Suprapubic skin (tissue), 4 donors: Measurements from ENCODE around the gene KLHL28. TPM values are rescaled to one million over a fixed set of nuclear protein-coding genes. Genes with fewer than 3 reads are reported as not detected.

Source experiments
- DNase-seq, 2 donors: peaks; one replicate each; pipeline ENCODE4 v3.0.0-alpha.2; 2019; ENCODE audit warnings: low spot score in 2 of 2
- H3K27ac ChIP-seq: fragments of 200-600 bp; sonication (generic); one replicate; pipeline ENCODE4 v1.5.1; 2019
- H3K27me3 ChIP-seq: fragments of 200-600 bp; sonication (generic); one replicate; pipeline ENCODE4 v1.5.1; 2019
- H3K36me3 ChIP-seq: fragments of 200-600 bp; sonication (generic); one replicate; pipeline ENCODE4 v1.5.1; 2019
- H3K4me1 ChIP-seq: fragments of 200-600 bp; sonication (generic); one replicate; pipeline ENCODE4 v1.5.1; 2019
- H3K4me3 ChIP-seq: fragments of 200-600 bp; sonication (generic); one replicate; pipeline ENCODE4 v1.5.1; 2019; ENCODE audit warnings: mild to moderate bottlenecking
- H3K9me3 ChIP-seq: fragments of 200-600 bp; sonication (generic); one replicate; pipeline ENCODE4 v1.5.1; 2019
- CTCF ChIP-seq, 2 donors: fragments of 200-600 bp in 1 of 2; fragments of 450-650 bp in 1 of 2; sonication (generic) in 1 of 2; IDR thresholded peaks; one replicate each; pipeline ENCODE4 v1.5.1; 2016 to 2019; ENCODE audit warnings: antibody characterized with exemption in 2 of 2, mild to moderate bottlenecking in 1 of 2, moderate library complexity in 1 of 2
- EP300 ChIP-seq: sonication (generic); formaldehyde crosslinking; IDR thresholded peaks from one replicate; pipeline ENCODE4 v1.6.1; 2017; ENCODE audit warnings: antibody characterized with exemption
- POLR2A ChIP-seq, 2 donors: fragments of 450-650 bp; IDR thresholded peaks; one replicate each; pipeline ENCODE4 v1.6.1; 2017; ENCODE audit warnings: antibody characterized with exemption in 2 of 2, mild to moderate bottlenecking in 2 of 2, moderate library complexity in 2 of 2
- POLR2AphosphoS5 ChIP-seq, 3 donors: sonication (generic); formaldehyde crosslinking; IDR thresholded peaks; one replicate each; pipeline ENCODE4 v1.6.1; 2017; ENCODE audit warnings: antibody characterized with exemption in 3 of 3
- WGBS: methylation state at CpG from one replicate; pipeline ENCODE4 v1.1.5; 2018; 5-methylcytosine and 5-hydroxymethylcytosine counted together
- total RNA-seq, 4 donors: library from RNA; depleted of rRNA; stranded (reverse); fragments of >200 nt; gene quantifications; one replicate each; pipeline ENCODE4 v1.1.0, GENCODE V29; 2016

Gene KLHL28
- total RNA-seq, 4 donors from 2014 or later, result 13.7 to 23.5 (median 16.2) TPM

- H3K36me3 ChIP-seq, result peaks cover 6% of the 10 kb centered on the region
- 94% methylated on average over 4 of the region's 4 CpGs for WGBS
- TF ChIP-seq CTCF (IDR thresholded peaks at IDR 0.05), result no peak
- no peak for TF ChIP-seq POLR2A (IDR thresholded peaks at IDR 0.05)
- TF ChIP-seq EP300, result no peak
- no peaks in the 10 kb centered on the region for H3K27me3 ChIP-seq
- no peaks in the 10 kb centered on the region for H3K9me3 ChIP-seq
- no peak overlapping the region for H3K4me3 ChIP-seq
- H3K4me1 ChIP-seq, result peaks cover 6% of the 10 kb centered on the region
- DNase-seq, result no peak
- no peak overlapping the region for H3K27ac ChIP-seq
Observed at GRCh38 chr14:44952391-44953110, 9.2 kb downstream of the KLHL28 start.

- Histone ChIP-seq H3K36me3 (peaks cover 6% of the 10 kb centered on the region), H3K4me3 (no peak overlapping the region), H3K4me1 (no peaks in the 10 kb centered on the region), H3K9me3 (no peaks in the 10 kb centered on the region), H3K27ac (no peak overlapping the region), H3K27me3 (no peaks in the 10 kb centered on the region)
- TF ChIP-seq EP300 (no peak), POLR2A (IDR thresholded peaks at IDR 0.05) (no peak), CTCF (IDR thresholded peaks at IDR 0.05) (no peak), POLR2AphosphoS5 (IDR thresholded peaks at IDR 0.05) (no peak)
- DNase-seq, result no peak
- WGBS, result 95% methylated on average over 2 of the region's 2 CpGs
Observed at GRCh38 chr14:44951051-44951450, 10.7 kb downstream of the KLHL28 start.

- no peak for TF ChIP-seq CTCF (IDR thresholded peaks at IDR 0.05)
- DNase-seq, result no peak
Observed at GRCh38 chr14:44945264-44945663, 16.5 kb downstream of the KLHL28 start.

DNA sequence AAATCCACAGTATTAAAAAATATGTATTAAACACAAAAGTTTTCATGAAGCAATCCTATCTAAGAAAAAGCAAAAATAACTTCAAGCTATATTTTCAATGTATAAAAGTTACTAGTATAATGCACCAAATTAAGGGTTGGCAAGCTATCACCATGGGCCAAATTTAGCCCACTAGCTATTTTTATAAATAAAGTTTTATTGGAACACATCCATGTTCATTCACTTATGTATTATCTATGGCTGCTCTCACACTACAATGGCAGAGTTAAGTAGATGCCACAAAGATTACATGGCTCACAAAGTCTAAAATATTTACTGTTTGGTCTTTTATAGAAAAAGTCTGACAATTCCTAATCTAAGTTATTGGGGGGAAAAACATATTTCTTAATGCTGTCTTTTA is 17.6 kb downstream of the KLHL28 start:
- no peak for TF ChIP-seq EP300
- no peak overlapping the region for H3K27ac ChIP-seq
- H3K9me3 ChIP-seq, result no peaks in the 10 kb centered on the region
- peaks cover 33% of the 10 kb centered on the region for H3K36me3 ChIP-seq
- H3K4me1 ChIP-seq, result no peaks in the 10 kb centered on the region
- DNase-seq, result no peak
- H3K4me3 ChIP-seq, result no peak overlapping the region
- no peaks in the 10 kb centered on the region for H3K27me3 ChIP-seq

More at GRCh38 chr14:44945264-44945663, 16.5 kb downstream of the KLHL28 start:
- no peaks in the 10 kb centered on the region for H3K9me3 ChIP-seq
- 47% methylated on average over 4 of the region's 4 CpGs for WGBS
- H3K4me1 ChIP-seq, result no peaks in the 10 kb centered on the region
- no peak overlapping the region for H3K4me3 ChIP-seq
- no peaks in the 10 kb centered on the region for H3K27me3 ChIP-seq
- peaks cover 25% of the 10 kb centered on the region for H3K36me3 ChIP-seq
- no peak overlapping the region for H3K27ac ChIP-seq

DNA sequence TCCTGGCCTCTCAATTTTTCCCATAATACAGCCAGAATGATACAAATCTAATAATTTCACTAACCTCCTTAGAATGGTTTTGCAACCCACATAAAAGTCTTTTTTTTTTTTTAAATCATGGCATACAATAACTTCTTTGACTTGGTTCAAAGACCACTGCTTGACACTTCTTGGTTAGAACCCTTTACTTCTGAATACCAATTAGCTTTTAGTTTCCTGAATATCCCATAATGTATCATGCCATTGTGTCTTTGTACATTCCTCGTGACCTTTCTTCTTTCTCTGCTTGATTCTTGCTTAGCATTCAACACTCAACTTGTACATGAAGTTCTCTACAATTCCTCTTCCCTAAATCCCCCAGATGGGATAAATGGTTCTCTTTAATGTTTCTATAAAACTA is 19.3 kb downstream of the KLHL28 start:
- Histone ChIP-seq H3K27me3 (no peaks in the 10 kb centered on the region), H3K4me1 (no peaks in the 10 kb centered on the region), H3K9me3 (no peaks in the 10 kb centered on the region), H3K27ac (no peak overlapping the region), H3K36me3 (peaks cover 38% of the 10 kb centered on the region), H3K4me3 (no peak overlapping the region)
- no peak for TF ChIP-seq EP300
- TF ChIP-seq POLR2AphosphoS5 (IDR thresholded peaks at IDR 0.05), result no peak
- TF ChIP-seq POLR2A (IDR thresholded peaks at IDR 0.05), result no peak
- no peak for TF ChIP-seq CTCF (IDR thresholded peaks at IDR 0.05)
- 94% methylated on average over 1 of the region's 1 CpG for WGBS
- no peak for DNase-seq

DNA sequence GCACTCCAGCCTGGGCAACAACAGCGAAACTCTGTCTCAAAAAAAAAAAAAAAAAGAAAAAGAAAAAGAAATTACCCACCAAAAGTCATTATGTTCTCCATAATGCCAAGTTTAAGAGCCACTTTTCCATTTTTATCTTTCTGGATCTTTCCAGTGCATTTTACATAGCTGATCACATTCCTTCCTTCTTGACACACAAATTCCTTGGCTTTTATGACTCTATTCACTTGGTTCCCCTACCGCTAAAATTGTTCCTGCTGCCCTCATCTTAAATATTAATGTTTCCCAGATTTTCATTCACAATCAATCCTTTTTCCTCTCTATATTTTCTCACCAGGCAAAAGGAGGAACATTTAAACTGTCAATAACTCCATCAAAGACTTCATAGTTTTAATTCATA is 20.2 kb downstream of the KLHL28 start:
- 81% methylated on average over 2 of the region's 2 CpGs for WGBS
- no peaks in the 10 kb centered on the region for H3K27me3 ChIP-seq
- no peak overlapping the region for H3K4me3 ChIP-seq
- no peak overlapping the region for H3K27ac ChIP-seq
- no peaks in the 10 kb centered on the region for H3K9me3 ChIP-seq
- TF ChIP-seq POLR2A (IDR thresholded peaks at IDR 0.05), result no peak
- no peak for TF ChIP-seq CTCF (IDR thresholded peaks at IDR 0.05)
- TF ChIP-seq POLR2AphosphoS5 (IDR thresholded peaks at IDR 0.05), result no peak
- no peak for TF ChIP-seq EP300
- DNase-seq, result no peak
- H3K4me1 ChIP-seq, result no peaks in the 10 kb centered on the region
- peaks cover 45% of the 10 kb centered on the region for H3K36me3 ChIP-seq
